CD14-positive monocyte (primary cell): ENCODE measurements around the gene SEPTIN7. TPM values are rescaled to one million over a fixed set of nuclear protein-coding genes. Genes with fewer than 3 reads are reported as not detected.

Source experiments
- DNase-seq, 3 donors: peaks; one replicate each; pipeline ENCODE4 v3.0.0-alpha.2; 2011 to 2022
- H2AFZ ChIP-seq: 2 replicates; pipeline ENCODE4 v1.6.0; 2012; ENCODE audit warnings: mild to moderate bottlenecking, low read depth, low read length, inconsistent platforms; ENCODE audit not compliant: insufficient read depth, poor library complexity, severe bottlenecking
- H3K27ac ChIP-seq, 2 donors: 1 replicate in 1 of 2; 2 replicates in 1 of 2; pipeline ENCODE4 v1.5.1; 2012 to 2013; ENCODE audit warnings: low read length in 2 of 2, control low read depth in 1 of 2, inconsistent platforms in 1 of 2, low read depth in 1 of 2, mild to moderate bottlenecking in 1 of 2
- H3K27me3 ChIP-seq, 2 donors: one replicate each; pipeline versions ENCODE4 v1.6.0 to v1.6.1; 2011 to 2013; ENCODE audit warnings: low read length in 2 of 2; ENCODE audit not compliant: control insufficient read depth in 2 of 2, insufficient read depth in 2 of 2
- H3K36me3 ChIP-seq, 2 donors: replicated peaks in 1 of 2; 1 replicate in 1 of 2; 2 replicates in 1 of 2; pipeline versions ENCODE4 v1.5.1 to v1.6.1; 2012 to 2013; ENCODE audit warnings: low read length in 2 of 2, control low read depth in 1 of 2, inconsistent platforms in 1 of 2, mild to moderate bottlenecking in 1 of 2; ENCODE audit not compliant: insufficient read depth in 2 of 2, control insufficient read depth in 1 of 2
- H3K4me1 ChIP-seq, 2 donors: 1 replicate in 1 of 2; 2 replicates in 1 of 2; pipeline versions ENCODE4 v1.5.1 to v1.6.1; 2012 to 2013; ENCODE audit warnings: low read length in 2 of 2, control low read depth in 1 of 2, inconsistent platforms in 1 of 2, mild to moderate bottlenecking in 1 of 2, moderate library complexity in 1 of 2; ENCODE audit not compliant: insufficient read depth in 2 of 2, control insufficient read depth in 1 of 2
- H3K4me2 ChIP-seq: replicated peaks from 2 replicates; pipeline ENCODE3; 2012; ENCODE audit warnings: low read length, moderate library complexity, mild to moderate bottlenecking; ENCODE audit not compliant: poor library complexity, severe bottlenecking; ENCODE audit errors: extremely low read depth
- H3K4me3 ChIP-seq, 3 experiments: fragments of 200-600 bp in 1 of 3; sonication (generic) in 1 of 3; replicated peaks in 1 of 3; 1 replicate in 2 of 3; 2 replicates in 1 of 3; pipeline ENCODE4 v1.5.1; 2011 to 2013; ENCODE audit warnings: low read length in 3 of 3, mild to moderate bottlenecking in 3 of 3, control low read depth in 2 of 3, low read depth in 2 of 3, inconsistent platforms in 1 of 3, moderate library complexity in 1 of 3
- H3K79me2 ChIP-seq: 2 replicates; pipeline ENCODE4 v1.6.0; 2012; ENCODE audit warnings: mild to moderate bottlenecking, control low read depth, inconsistent platforms, low read length, moderate library complexity; ENCODE audit not compliant: insufficient read depth
- H3K9ac ChIP-seq: 2 replicates; pipeline ENCODE4 v1.6.0; 2017; ENCODE audit warnings: low read length, mild to moderate bottlenecking; ENCODE audit not compliant: insufficient read depth, poor library complexity, severe bottlenecking
- H3K9me3 ChIP-seq, 2 donors: replicated peaks in 1 of 2; 1 replicate in 1 of 2; 2 replicates in 1 of 2; pipeline versions ENCODE4 v1.5.1 to v1.6.1; 2012 to 2013; ENCODE audit warnings: low read length in 2 of 2, control low read depth in 1 of 2; ENCODE audit not compliant: control insufficient read depth in 1 of 2, insufficient read depth in 1 of 2
- H4K20me1 ChIP-seq: 2 replicates; pipeline ENCODE4 v1.6.0; 2012; ENCODE audit warnings: mild to moderate bottlenecking, low read length, control low read depth, moderate library complexity; ENCODE audit not compliant: insufficient read depth
- H3K27ac Mint-ChIP-seq, 7 donors: one replicate each; pipeline ENCODE4 v1.8.0; 2020; ENCODE audit warnings: mild to moderate bottlenecking in 7 of 7, mixed read lengths in 7 of 7, moderate library complexity in 6 of 7, inconsistent platforms in 2 of 7
- H3K27me3 Mint-ChIP-seq, 3 donors: one replicate each; pipeline ENCODE4 v1.8.0; 2021 to 2022; ENCODE audit warnings: low read depth in 3 of 3, mild to moderate bottlenecking in 3 of 3, mixed read lengths in 3 of 3, moderate library complexity in 3 of 3, inconsistent platforms in 1 of 3
- H3K36me3 Mint-ChIP-seq, 2 donors: one replicate each; pipeline ENCODE4 v1.8.0; 2020; ENCODE audit warnings: mixed read lengths in 2 of 2, inconsistent platforms in 1 of 2, mild to moderate bottlenecking in 1 of 2
- H3K4me1 Mint-ChIP-seq: one replicate; pipeline ENCODE4 v1.8.0; 2020; ENCODE audit warnings: mild to moderate bottlenecking, mixed read lengths
- H3K4me3 Mint-ChIP-seq, 2 donors: one replicate each; pipeline ENCODE4 v1.8.0; 2020; ENCODE audit warnings: mild to moderate bottlenecking in 2 of 2, mixed read lengths in 2 of 2, moderate library complexity in 1 of 2
- H3K9me3 Mint-ChIP-seq, 7 donors: one replicate each; pipeline ENCODE4 v1.8.0; 2020 to 2022; ENCODE audit warnings: mixed read lengths in 7 of 7, mild to moderate bottlenecking in 6 of 7, moderate library complexity in 6 of 7, inconsistent platforms in 2 of 7
- CTCF ChIP-seq: fragments of 200-600 bp; IDR thresholded peaks from one replicate; pipeline ENCODE4 v1.8.0; 2022; ENCODE audit warnings: antibody characterized with exemption, mild to moderate bottlenecking
- WGBS: methylation state at CpG from one replicate; pipeline ENCODE4 v1.1.5; 2013; ENCODE audit warnings: missing lambda C conversion rate; ENCODE audit not compliant: insufficient coverage; 5-methylcytosine and 5-hydroxymethylcytosine counted together
- intact Hi-C, 2 donors: fragments of 100-400 bp; cut with micrococcal nuclease; formaldehyde crosslinking; loops; one replicate each; pipeline versions ENCODE4 v1.15.0 to v1.15.1; 2023
- polyA plus RNA-seq, 3 donors: library from polyadenylated mRNA; depleted of rRNA in 1 of 3; unstranded in 2 of 3; stranded (reverse) in 1 of 3; fragments of 300-500 nt in 2 of 3; fragments of >200 nt in 1 of 3; fragmentation: Illumina TruSeq in 2 of 3; gene quantifications; 1 replicate in 2 of 3; 2 replicates in 1 of 3; pipeline ENCODE4 v1.2.3, GENCODE V29; 2012 to 2021

The SEPTIN7 gene
- polyA plus RNA-seq, 3 donors = 60.9 to 322 (median 224) TPM

- WGBS = 100% methylated on average over 1 of the region's 2 CpGs
- Mint-ChIP-seq H3K27me3 (peaks cover 0 to 3% (median 0%) of the 10 kb centered on the region in 3 donors), H3K9me3 (peaks cover 6 to 22% (median 16%) of the 10 kb centered on the region in 7 donors), H3K36me3 (peaks cover 5 to 16% of the 10 kb centered on the region in 2 donors), H3K4me3 (no peak overlapping the region), H3K27ac (no peak overlapping the region), H3K4me1 (peaks cover 33% of the 10 kb centered on the region)
- H2AFZ ChIP-seq = no peak overlapping the region
- H3K9ac ChIP-seq = no peak overlapping the region
- no peaks in the 10 kb centered on the region for H3K36me3 ChIP-seq
- H3K27me3 ChIP-seq = no peaks in the 10 kb centered on the region
- H3K9me3 ChIP-seq = peaks cover 2 to 6% of the 10 kb centered on the region in 2 donors
- DNase-seq = no peak
- H3K4me3 ChIP-seq = no peak overlapping the region
- H4K20me1 ChIP-seq = peaks cover 100% of the 10 kb centered on the region
- no peaks in the 10 kb centered on the region for H3K4me1 ChIP-seq
- H3K4me2 ChIP-seq = no peak overlapping the region
- H3K27ac ChIP-seq = no peak overlapping the region
- intact Hi-C loops = no loop called here
- no peak for TF ChIP-seq CTCF
- H3K79me2 ChIP-seq = peaks cover 100% of the 10 kb centered on the region
These were observed 16.3 kb downstream of the SEPTIN7 start for GRCh38 chr7:35817181-35817580.

GRCh38 chr7:35817930-35818329 lies 17.1 kb downstream of the SEPTIN7 start:
- DNase-seq = no peak
- Histone ChIP-seq H3K4me2 (no peak overlapping the region), H4K20me1 (peaks cover 100% of the 10 kb centered on the region), H3K4me3 (no peak overlapping the region), H3K27me3 (no peaks in the 10 kb centered on the region), H3K9ac (no peak overlapping the region), H2AFZ (no peak overlapping the region), H3K79me2 (peaks cover 100% of the 10 kb centered on the region), H3K4me1 (no peaks in the 10 kb centered on the region), H3K36me3 (no peaks in the 10 kb centered on the region), H3K27ac (no peak overlapping the region), H3K9me3 (peaks cover 2 to 6% of the 10 kb centered on the region in 2 donors)
- intact Hi-C loops = no loop called here
- Mint-ChIP-seq H3K4me1 (peaks cover 36% of the 10 kb centered on the region), H3K36me3 (peaks cover 7 to 20% of the 10 kb centered on the region in 2 donors), H3K27ac (no peak overlapping the region), H3K9me3 (peaks cover 6 to 22% (median 16%) of the 10 kb centered on the region in 7 donors), H3K27me3 (peaks cover 0 to 3% (median 0%) of the 10 kb centered on the region in 3 donors), H3K4me3 (no peak overlapping the region)
- no CpG with 5 or more reads among the region's 2 CpGs for WGBS
- TF ChIP-seq CTCF = no peak
